ENCODE data around the gene TMEM200A. TPM values are rescaled to one million over a fixed set of nuclear protein-coding genes. Genes with fewer than 3 reads are reported as not detected.

TMEM200A gene
- total RNA-seq, 4 donors from 2014 or later, result 0.79 to 4.4 (median 2.7) TPM

GRCh38 chr6:130421585-130421984 lies 55.8 kb downstream of the TMEM200A start:
- ATAC-seq (ENCODE audit: low FRiP score), result no peak
- TF ChIP-seq CTCF (IDR thresholded peaks at IDR 0.05), result no peak
- no peak for DNase-seq (ENCODE audit: low spot score)

GRCh38 chr6:130423044-130423443 lies 57.2 kb downstream of the TMEM200A start:
- ATAC-seq (ENCODE audit: low FRiP score), result no peak
- TF ChIP-seq CTCF (IDR thresholded peaks at IDR 0.05), result no peak
- DNase-seq (ENCODE audit: low spot score), result no peak

GRCh38 chr6:130424710-130425109 lies 58.9 kb downstream of the TMEM200A start:
- no peak for TF ChIP-seq CTCF (IDR thresholded peaks at IDR 0.05)
- DNase-seq (ENCODE audit: low spot score), result no peak
- no peak for ATAC-seq (ENCODE audit: low FRiP score)

GRCh38 chr6:130425537-130425936 lies 59.7 kb downstream of the TMEM200A start:
- no peak for ATAC-seq (ENCODE audit: low FRiP score)
- DNase-seq (ENCODE audit: low spot score), result no peak
- no peak for TF ChIP-seq CTCF (IDR thresholded peaks at IDR 0.05)

- no peak for TF ChIP-seq CTCF (IDR thresholded peaks at IDR 0.05)
- DNase-seq (ENCODE audit: low spot score), result no peak
- no peak for ATAC-seq (ENCODE audit: low FRiP score)
These were observed 60.4 kb downstream of the TMEM200A start for GRCh38 chr6:130426066-130426721.

GRCh38 chr6:130431346-130431852 lies 65.6 kb downstream of the TMEM200A start:
- no peak for ATAC-seq (ENCODE audit: low FRiP score)
- no peak for TF ChIP-seq CTCF (IDR thresholded peaks at IDR 0.05)
- no peak for DNase-seq (ENCODE audit: low spot score)

- ATAC-seq (ENCODE audit: low FRiP score), result no peak
- DNase-seq (ENCODE audit: low spot score), result no peak
- no peak for TF ChIP-seq CTCF (IDR thresholded peaks at IDR 0.05)
These were observed 67.0 kb downstream of the TMEM200A start for GRCh38 chr6:130432838-130433237.

Measured in omental fat pad (tissue), 4 donors.